GM19043 (cell line): ENCODE data around the gene TEDC1.

ENCODE experiments used
- ATAC-seq: cut with Tn5 transposase; IDR thresholded peaks from one replicate; pipeline ENCODE4 v1.9.1; 2021; ENCODE audit warnings: low read depth; ENCODE audit not compliant: unreplicated experiment

The TEDC1 gene

GRCh38 chr14:105495101-105495989, 4.3 kb downstream of the TEDC1 start:
- ATAC-seq: no peak

GRCh38 chr14:105495990-105496830, 5.2 kb downstream of the TEDC1 start:
- no peak for ATAC-seq

- no peak for ATAC-seq
Observed at GRCh38 chr14:105496831-105497591, 6.0 kb downstream of the TEDC1 start.

GRCh38 chr14:105497671-105498429, 6.8 kb downstream of the TEDC1 start:
- ATAC-seq: no peak

- no peak for ATAC-seq
Observed at GRCh38 chr14:105498430-105499255, 7.6 kb downstream of the TEDC1 start.

- ATAC-seq: no peak
Observed at GRCh38 chr14:105499256-105500035, 8.4 kb downstream of the TEDC1 start.

GRCh38 chr14:105500036-105500725, 9.1 kb downstream of the TEDC1 start:
- no peak for ATAC-seq

- no peak for ATAC-seq
Observed at GRCh38 chr14:105500726-105501101, 9.7 kb downstream of the TEDC1 start.

GRCh38 chr14:105501504-105502291, 10.7 kb downstream of the TEDC1 start:
- no peak for ATAC-seq

GRCh38 chr14:105502446-105503295, 11.6 kb downstream of the TEDC1 start:
- no peak for ATAC-seq

- ATAC-seq: no peak
Observed at GRCh38 chr14:105503296-105503640, 12.2 kb downstream of the TEDC1 start.

- no peak for ATAC-seq
Observed at GRCh38 chr14:105503935-105504692, 13.1 kb downstream of the TEDC1 start.

- no peak for ATAC-seq
Observed at GRCh38 chr14:105505101-105505500, 14.1 kb downstream of the TEDC1 start.

- no peak for ATAC-seq
Observed at GRCh38 chr14:105507247-105507646, 16.2 kb downstream of the TEDC1 start.

- no peak for ATAC-seq
Observed at GRCh38 chr14:105508069-105508468, 17.0 kb downstream of the TEDC1 start.

- ATAC-seq: no peak
Observed at GRCh38 chr14:105508601-105509000, 17.6 kb downstream of the TEDC1 start.
